Vagina (tissue), 2 donors: ENCODE data around the gene NPDC1.

ENCODE experiments used
- POLR2A ChIP-seq, 2 donors: fragments of 450-650 bp; IDR thresholded peaks; one replicate each; pipeline ENCODE4 v1.6.1; 2017; ENCODE audit warnings: antibody characterized with exemption in 2 of 2, mild to moderate bottlenecking in 2 of 2, moderate library complexity in 2 of 2
- POLR2AphosphoS5 ChIP-seq, 2 donors: sonication (generic); formaldehyde crosslinking; IDR thresholded peaks; one replicate each; pipeline ENCODE4 v1.9.0; 2017; ENCODE audit warnings: antibody characterized with exemption in 2 of 2, mild to moderate bottlenecking in 2 of 2, low read depth in 1 of 2; ENCODE audit not compliant: insufficient read depth in 1 of 2
- TF ChIP-seq, protein P1 (sequence below), 3 experiments: fragments of 450-650 bp in 2 of 3; fragments of 200-600 bp in 1 of 3; sonication (generic) in 1 of 3; IDR thresholded peaks; one replicate each; pipeline ENCODE4 v1.5.1; 2017 to 2019; ENCODE audit warnings: antibody characterized with exemption in 3 of 3, mild to moderate bottlenecking in 2 of 3, moderate library complexity in 2 of 3

DNA sequence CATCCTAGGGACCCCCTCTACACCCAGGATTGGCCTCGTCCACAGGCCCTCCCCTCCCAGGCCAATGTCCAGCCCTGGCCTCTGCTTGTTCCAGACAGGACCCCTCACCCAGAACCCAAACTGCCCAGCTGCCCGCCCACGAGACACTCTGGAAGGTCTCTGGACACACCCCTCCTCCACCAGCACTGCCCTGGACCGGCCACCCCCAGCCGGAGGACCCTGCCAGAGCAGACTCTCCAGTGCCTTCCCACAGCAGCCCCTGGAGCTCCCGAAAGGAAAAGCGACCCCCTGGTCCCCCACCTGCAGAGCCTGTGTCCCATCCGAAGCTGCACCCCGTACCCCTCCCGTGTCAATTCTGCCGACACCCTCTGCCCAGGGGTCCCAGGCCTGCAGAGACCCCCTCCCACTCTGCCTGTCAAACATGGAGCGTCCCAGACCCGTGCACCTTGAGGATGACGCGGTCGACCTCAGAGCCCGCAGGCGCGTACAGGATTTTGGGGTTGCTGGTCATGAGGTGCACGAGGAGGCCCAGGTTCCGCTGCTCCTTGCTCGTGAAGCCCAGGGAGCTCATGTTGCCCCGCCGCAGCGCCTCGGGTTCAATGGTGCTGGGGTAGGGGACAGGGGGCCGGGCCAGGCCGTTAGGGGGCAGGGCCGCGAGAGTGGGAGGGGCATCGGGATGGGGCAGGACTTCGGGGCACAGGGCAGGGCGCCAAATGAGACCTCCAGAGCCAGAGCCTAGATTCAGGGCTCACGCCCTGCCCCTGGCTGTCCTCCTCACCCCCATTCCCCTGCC is 25.9 kb downstream of the NPDC1 start:
- TF ChIP-seq, protein P1, sequence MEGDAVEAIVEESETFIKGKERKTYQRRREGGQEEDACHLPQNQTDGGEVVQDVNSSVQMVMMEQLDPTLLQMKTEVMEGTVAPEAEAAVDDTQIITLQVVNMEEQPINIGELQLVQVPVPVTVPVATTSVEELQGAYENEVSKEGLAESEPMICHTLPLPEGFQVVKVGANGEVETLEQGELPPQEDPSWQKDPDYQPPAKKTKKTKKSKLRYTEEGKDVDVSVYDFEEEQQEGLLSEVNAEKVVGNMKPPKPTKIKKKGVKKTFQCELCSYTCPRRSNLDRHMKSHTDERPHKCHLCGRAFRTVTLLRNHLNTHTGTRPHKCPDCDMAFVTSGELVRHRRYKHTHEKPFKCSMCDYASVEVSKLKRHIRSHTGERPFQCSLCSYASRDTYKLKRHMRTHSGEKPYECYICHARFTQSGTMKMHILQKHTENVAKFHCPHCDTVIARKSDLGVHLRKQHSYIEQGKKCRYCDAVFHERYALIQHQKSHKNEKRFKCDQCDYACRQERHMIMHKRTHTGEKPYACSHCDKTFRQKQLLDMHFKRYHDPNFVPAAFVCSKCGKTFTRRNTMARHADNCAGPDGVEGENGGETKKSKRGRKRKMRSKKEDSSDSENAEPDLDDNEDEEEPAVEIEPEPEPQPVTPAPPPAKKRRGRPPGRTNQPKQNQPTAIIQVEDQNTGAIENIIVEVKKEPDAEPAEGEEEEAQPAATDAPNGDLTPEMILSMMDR (IDR thresholded peaks at IDR 0.05), result no peak
- TF ChIP-seq POLR2AphosphoS5 (IDR thresholded peaks at IDR 0.05; ENCODE audit: insufficient read depth in 1 of 2, low read depth in 1 of 2), result no peak
- no peak for TF ChIP-seq POLR2A (IDR thresholded peaks at IDR 0.05)
